ENCODE measurements around the gene EIF1. TPM values are rescaled to one million over a fixed set of nuclear protein-coding genes. Genes with fewer than 3 reads are reported as not detected.

Gene EIF1
- total RNA-seq, 1 experiment from 2014 or later = 481 TPM

- H3K4me3 Mint-ChIP-seq = no peak overlapping the region
- peaks cover 20% of the 10 kb centered on the region for H3K9me3 Mint-ChIP-seq
- H3K4me1 Mint-ChIP-seq = peaks cover 29% of the 10 kb centered on the region
- H3K27ac Mint-ChIP-seq = no peak overlapping the region
- DNase-seq (ENCODE audit: low spot score) = no peak
- H3K36me3 Mint-ChIP-seq = peaks cover 4% of the 10 kb centered on the region; the same call in 1 of the 2 replicates
- ChIA-PET POLR2A (no interaction called here), CTCF (interaction anchor here (0.9 kb wide), 1 partner anchor 16 kb away, joined by 3 read pairs; no protein-coding TSS in a partner anchor)
- TF ChIP-seq PRRX2 (CRISPR knock-in tag; IDR thresholded peaks at IDR 0.05) (no peak), NR3C1 (CRISPR knock-in tag; conservative IDR thresholded peaks at IDR 0.05; ENCODE audit: low read depth) (no peak), IRF1 (CRISPR knock-in tag; IDR thresholded peaks at IDR 0.05) (no peak), FOXK1 (CRISPR knock-in tag; IDR thresholded peaks at IDR 0.05) (no peak), TCF7 (CRISPR knock-in tag; IDR thresholded peaks at IDR 0.05; ENCODE audit: low read depth) (no peak), TEAD4 (CRISPR knock-in tag; IDR thresholded peaks at IDR 0.05) (no peak), CREM (CRISPR knock-in tag; IDR thresholded peaks at IDR 0.05) (no peak), SMAD4 (CRISPR knock-in tag; IDR thresholded peaks at IDR 0.05) (no peak), ZNF232 (CRISPR knock-in tag; IDR thresholded peaks at IDR 0.05) (no peak)
- TF ChIP-seq, protein P1, sequence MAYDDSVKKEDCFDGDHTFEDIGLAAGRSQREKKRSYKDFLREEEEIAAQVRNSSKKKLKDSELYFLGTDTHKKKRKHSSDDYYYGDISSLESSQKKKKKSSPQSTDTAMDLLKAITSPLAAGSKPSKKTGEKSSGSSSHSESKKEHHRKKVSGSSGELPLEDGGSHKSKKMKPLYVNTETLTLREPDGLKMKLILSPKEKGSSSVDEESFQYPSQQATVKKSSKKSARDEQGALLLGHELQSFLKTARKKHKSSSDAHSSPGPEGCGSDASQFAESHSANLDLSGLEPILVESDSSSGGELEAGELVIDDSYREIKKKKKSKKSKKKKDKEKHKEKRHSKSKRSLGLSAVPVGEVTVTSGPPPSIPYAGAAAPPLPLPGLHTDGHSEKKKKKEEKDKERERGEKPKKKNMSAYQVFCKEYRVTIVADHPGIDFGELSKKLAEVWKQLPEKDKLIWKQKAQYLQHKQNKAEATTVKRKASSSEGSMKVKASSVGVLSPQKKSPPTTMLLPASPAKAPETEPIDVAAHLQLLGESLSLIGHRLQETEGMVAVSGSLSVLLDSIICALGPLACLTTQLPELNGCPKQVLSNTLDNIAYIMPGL (CRISPR knock-in tag; IDR thresholded peaks at IDR 0.05) = no peak
- TF ChIP-seq, protein P2, sequence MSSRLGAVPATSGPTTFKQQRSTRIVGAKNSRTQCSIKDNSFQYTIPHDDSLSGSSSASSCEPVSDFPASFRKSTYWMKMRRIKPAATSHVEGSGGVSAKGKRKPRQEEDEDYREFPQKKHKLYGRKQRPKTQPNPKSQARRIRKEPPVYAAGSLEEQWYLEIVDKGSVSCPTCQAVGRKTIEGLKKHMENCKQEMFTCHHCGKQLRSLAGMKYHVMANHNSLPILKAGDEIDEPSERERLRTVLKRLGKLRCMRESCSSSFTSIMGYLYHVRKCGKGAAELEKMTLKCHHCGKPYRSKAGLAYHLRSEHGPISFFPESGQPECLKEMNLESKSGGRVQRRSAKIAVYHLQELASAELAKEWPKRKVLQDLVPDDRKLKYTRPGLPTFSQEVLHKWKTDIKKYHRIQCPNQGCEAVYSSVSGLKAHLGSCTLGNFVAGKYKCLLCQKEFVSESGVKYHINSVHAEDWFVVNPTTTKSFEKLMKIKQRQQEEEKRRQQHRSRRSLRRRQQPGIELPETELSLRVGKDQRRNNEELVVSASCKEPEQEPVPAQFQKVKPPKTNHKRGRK (CRISPR knock-in tag; IDR thresholded peaks at IDR 0.05; ENCODE audit: borderline replicate concordance) = no peak
- ATAC-seq = no peak
- H3K27me3 Mint-ChIP-seq (ENCODE audit: low read depth) = peaks cover 9% of the 10 kb centered on the region
Observed at GRCh38 chr17:41681776-41682175, 6.9 kb upstream of the EIF1 start.

DNA sequence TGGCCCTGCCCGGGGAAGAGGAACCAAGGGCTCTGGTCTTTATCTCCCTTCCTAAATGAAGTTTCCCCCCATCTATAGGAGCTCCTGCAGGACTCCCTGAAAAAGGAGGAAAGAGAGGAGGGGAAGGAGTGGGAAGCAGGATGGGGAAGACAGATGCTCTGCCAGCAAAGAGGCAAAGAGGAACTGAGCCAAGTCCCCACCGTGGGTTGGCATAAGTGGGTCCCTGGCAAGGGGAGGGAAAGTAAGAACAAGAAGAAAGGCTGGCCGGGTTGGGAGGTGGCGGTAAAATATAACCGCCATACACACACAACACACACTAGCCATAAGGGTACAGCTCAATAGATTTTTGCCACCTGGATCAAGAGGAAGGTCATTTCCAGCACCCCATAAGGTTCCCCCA is 6.1 kb upstream of the EIF1 start:
- no peak for DNase-seq (ENCODE audit: low spot score)
- ATAC-seq = no peak
- ChIA-PET POLR2A (no interaction called here), CTCF (interaction anchor here (0.8 to 2.7 kb wide), 3 partner anchors 17 to 133 kb away, joined by 3 to 10 read pairs (median 4); no protein-coding TSS in a partner anchor)
- peaks cover 9% of the 10 kb centered on the region for H3K27me3 Mint-ChIP-seq (ENCODE audit: low read depth)
- peaks cover 4% of the 10 kb centered on the region; the same call in 1 of the 2 replicates for H3K36me3 Mint-ChIP-seq
- TF ChIP-seq ZNF317 (CRISPR knock-in tag; IDR thresholded peaks at IDR 0.05; ENCODE audit: borderline replicate concordance, low read depth) = no peak
- no peak for TF ChIP-seq GTF2I (CRISPR knock-in tag; conservative IDR thresholded peaks at IDR 0.05)
- TF ChIP-seq EMX1 (CRISPR knock-in tag; IDR thresholded peaks at IDR 0.05) = no peak
- no peak for TF ChIP-seq NR3C1 (CRISPR knock-in tag; conservative IDR thresholded peaks at IDR 0.05; ENCODE audit: low read depth)
- TF ChIP-seq CREB1 (CRISPR knock-in tag; IDR thresholded peaks at IDR 0.05) = no peak
- TF ChIP-seq MXD4 (CRISPR knock-in tag; IDR thresholded peaks at IDR 0.05; ENCODE audit: borderline replicate concordance) = no peak
- TF ChIP-seq STAT6 (CRISPR knock-in tag; conservative IDR thresholded peaks at IDR 0.05; ENCODE audit: low read depth) = no peak
- TF ChIP-seq, protein P3, sequence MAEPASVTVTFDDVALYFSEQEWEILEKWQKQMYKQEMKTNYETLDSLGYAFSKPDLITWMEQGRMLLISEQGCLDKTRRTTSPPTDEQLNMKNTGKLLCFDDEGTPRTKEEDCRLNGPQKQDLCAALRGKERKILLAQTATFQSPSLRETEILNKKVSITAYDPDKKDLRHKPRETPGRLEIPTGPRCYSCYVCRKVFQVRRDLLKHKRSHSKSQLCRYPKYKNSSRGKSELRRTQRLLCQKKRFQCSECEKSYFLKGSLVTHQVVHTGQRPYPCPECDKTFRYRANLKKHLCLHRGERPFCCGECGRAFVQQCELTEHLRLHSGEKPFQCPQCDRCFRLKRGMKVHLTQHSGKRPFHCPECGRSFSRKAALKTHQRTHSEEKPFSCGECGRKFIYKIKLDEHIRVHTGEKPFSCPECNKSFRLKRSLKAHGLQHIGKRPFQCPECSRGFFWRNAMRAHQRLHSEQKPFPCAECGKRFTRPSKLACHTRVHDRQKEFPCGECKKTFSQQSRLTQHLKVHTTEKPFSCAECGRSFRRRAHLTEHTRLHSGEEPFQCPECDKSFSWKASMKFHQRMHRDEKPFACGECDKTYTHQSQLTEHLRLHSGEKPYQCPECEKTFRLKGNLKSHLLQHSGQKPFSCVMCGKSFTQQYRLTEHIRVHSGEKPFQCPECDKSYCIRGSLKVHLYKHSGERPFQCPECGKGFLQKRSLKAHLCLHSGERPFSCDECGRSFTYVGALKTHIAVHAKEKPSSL (CRISPR knock-in tag; conservative IDR thresholded peaks at IDR 0.05) = no peak
- no peak for TF ChIP-seq CREM (CRISPR knock-in tag; IDR thresholded peaks at IDR 0.05)
- no peak for TF ChIP-seq PRRX2 (CRISPR knock-in tag; IDR thresholded peaks at IDR 0.05)
- TF ChIP-seq, protein P4, sequence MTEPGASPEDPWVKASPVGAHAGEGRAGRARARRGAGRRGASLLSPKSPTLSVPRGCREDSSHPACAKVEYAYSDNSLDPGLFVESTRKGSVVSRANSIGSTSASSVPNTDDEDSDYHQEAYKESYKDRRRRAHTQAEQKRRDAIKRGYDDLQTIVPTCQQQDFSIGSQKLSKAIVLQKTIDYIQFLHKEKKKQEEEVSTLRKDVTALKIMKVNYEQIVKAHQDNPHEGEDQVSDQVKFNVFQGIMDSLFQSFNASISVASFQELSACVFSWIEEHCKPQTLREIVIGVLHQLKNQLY (CRISPR knock-in tag; IDR thresholded peaks at IDR 0.05) = no peak
- TF ChIP-seq FOXK1 (CRISPR knock-in tag; IDR thresholded peaks at IDR 0.05) = no peak
- no peak for TF ChIP-seq ZSCAN18 (CRISPR knock-in tag; IDR thresholded peaks at IDR 0.05)
- TF ChIP-seq ETV6 (CRISPR knock-in tag; IDR thresholded peaks at IDR 0.05) = no peak
- TF ChIP-seq NR2C2 (CRISPR knock-in tag; IDR thresholded peaks at IDR 0.05) = no peak
- no peak for TF ChIP-seq ZNF263 (CRISPR knock-in tag; IDR thresholded peaks at IDR 0.05; ENCODE audit: low read depth)
- H3K4me1 Mint-ChIP-seq = peaks cover 29% of the 10 kb centered on the region
- peaks cover 19% of the 10 kb centered on the region for H3K9me3 Mint-ChIP-seq
- no peak overlapping the region for H3K27ac Mint-ChIP-seq
- no peak overlapping the region for H3K4me3 Mint-ChIP-seq

Data from WTC11 (cell line).